ENCODE measurements around the gene SYK. TPM values are rescaled to one million over a fixed set of nuclear protein-coding genes. Genes with fewer than 3 reads are reported as not detected.

SYK gene
- total RNA-seq, 4 donors from 2014 or later, result 0.53 to 3.3 (median 2.0) TPM

- ATAC-seq, result peak; percentile 22 to 36
- in situ Hi-C loops (cut with MboI; ENCODE audit: low sequenced_read_pairs in 4 of 4) (loop anchor here in 3 of 4 donors (5.0 to 10.0 kb wide), 3 partner anchors 731 to 1299 kb away; no protein-coding TSS in a partner anchor), intact Hi-C loops (cut with DNase I; ENCODE audit: low total_unique reads) (loop anchor here (5.0 kb wide), 1 partner anchor 1296 kb away; no protein-coding TSS in a partner anchor)
- Histone ChIP-seq H3K9me3 (no peaks in the 10 kb centered on the region), H3K4me1 (peaks cover 9 to 23% of the 10 kb centered on the region in 2 donors), H3K4me3 (no peak overlapping the region), H3K27ac (peak overlapping the region; percentile 46 to 78 (median 73)), H3K36me3 (no peaks in the 10 kb centered on the region), H3K27me3 (no peaks in the 10 kb centered on the region)
- no peak for TF ChIP-seq POLR2A (IDR thresholded peaks at IDR 0.05)
- TF ChIP-seq CTCF (IDR thresholded peaks at IDR 0.05 in 4 of 5, conservative IDR thresholded peaks at IDR 0.05 in 1 of 5), result no peak
- peak in 1 of 2 donors; percentile 18 for DNase-seq
Observed at GRCh38 chr9:90873422-90873821, 71.8 kb downstream of the SYK start.

- DNase-seq (no peak), ATAC-seq (no peak)
- Histone ChIP-seq H3K9me3 (no peaks in the 10 kb centered on the region), H3K27me3 (no peaks in the 10 kb centered on the region), H3K36me3 (no peaks in the 10 kb centered on the region), H3K27ac (no peak overlapping the region), H3K4me3 (no peak overlapping the region), H3K4me1 (peaks cover 9 to 23% of the 10 kb centered on the region in 2 donors)
- in situ Hi-C loops (cut with MboI; ENCODE audit: low sequenced_read_pairs in 4 of 4) (loop anchor here in 3 of 4 donors (5.0 to 10.0 kb wide), 3 partner anchors 732 to 1299 kb away; no protein-coding TSS in a partner anchor), intact Hi-C loops (cut with DNase I; ENCODE audit: low total_unique reads) (loop anchor here (5.0 kb wide), 1 partner anchor 1297 kb away; no protein-coding TSS in a partner anchor)
- no peak for TF ChIP-seq POLR2A (IDR thresholded peaks at IDR 0.05)
Observed at GRCh38 chr9:90874194-90874593, 72.6 kb downstream of the SYK start.

- no peaks in the 10 kb centered on the region for H3K9me3 ChIP-seq
- no peaks in the 10 kb centered on the region for H3K27me3 ChIP-seq
- no peaks in the 10 kb centered on the region for H3K4me1 ChIP-seq
- in situ Hi-C loops (cut with MboI; ENCODE audit: low sequenced_read_pairs in 4 of 4), result loop anchor here in 3 of 4 donors (10.0 kb wide), 2 partner anchors 1284 to 1304 kb away; no protein-coding TSS in a partner anchor
- intact Hi-C loops (cut with DNase I; ENCODE audit: low total_unique reads), result no loop called here
- H3K27ac ChIP-seq, result no peak overlapping the region
- H3K36me3 ChIP-seq, result no peaks in the 10 kb centered on the region
- DNase-seq (no peak), ATAC-seq (no peak)
- no peak for TF ChIP-seq CTCF (IDR thresholded peaks at IDR 0.05 in 4 of 5, conservative IDR thresholded peaks at IDR 0.05 in 1 of 5)
- no peak for TF ChIP-seq POLR2A (IDR thresholded peaks at IDR 0.05)
- no peak overlapping the region for H3K4me3 ChIP-seq
Observed at GRCh38 chr9:90878562-90878961, 76.9 kb downstream of the SYK start.

GRCh38 chr9:90880066-90880465 is 78.4 kb downstream of the SYK start:
- intact Hi-C loops (cut with DNase I; ENCODE audit: low total_unique reads), result no loop called here
- Histone ChIP-seq H3K9me3 (peaks cover 0 to 1% (median 0%) of the 10 kb centered on the region in 3 donors), H3K4me1 (no peaks in the 10 kb centered on the region), H3K27ac (no peak overlapping the region), H3K4me3 (no peak overlapping the region), H3K36me3 (no peaks in the 10 kb centered on the region), H3K27me3 (no peaks in the 10 kb centered on the region)
- TF ChIP-seq CTCF (IDR thresholded peaks at IDR 0.05 in 4 of 5, conservative IDR thresholded peaks at IDR 0.05 in 1 of 5), result no peak
- no peak for TF ChIP-seq POLR2A (IDR thresholded peaks at IDR 0.05)
- ATAC-seq, result no peak
- in situ Hi-C loops (cut with MboI; ENCODE audit: low sequenced_read_pairs in 4 of 4), result no loop called here
- no peak for DNase-seq

- intact Hi-C loops (cut with DNase I; ENCODE audit: low total_unique reads), result no loop called here
Observed at GRCh38 chr9:90880669-90881068, 79.0 kb downstream of the SYK start.

More at GRCh38 chr9:90880669-90881068, 79.0 kb downstream of the SYK start:
- no peaks in the 10 kb centered on the region for H3K36me3 ChIP-seq
- TF ChIP-seq CTCF (IDR thresholded peaks at IDR 0.05 in 4 of 5, conservative IDR thresholded peaks at IDR 0.05 in 1 of 5) (no peak), POLR2A (IDR thresholded peaks at IDR 0.05) (no peak)
- no peak for DNase-seq
- no peak overlapping the region for H3K4me3 ChIP-seq
- no peak for ATAC-seq
- in situ Hi-C loops (cut with MboI; ENCODE audit: low sequenced_read_pairs in 4 of 4), result no loop called here
- no peaks in the 10 kb centered on the region for H3K4me1 ChIP-seq
- H3K9me3 ChIP-seq, result peaks cover 0 to 7% (median 0%) of the 10 kb centered on the region in 3 donors
- no peaks in the 10 kb centered on the region for H3K27me3 ChIP-seq
- no peak overlapping the region for H3K27ac ChIP-seq
